Measurements from ENCODE around the gene BSG. TPM values are rescaled to one million over a fixed set of nuclear protein-coding genes. Genes with fewer than 3 reads are reported as not detected.
"Not testable (repeated sequence)": the region's sequence is repeated elsewhere in the genome, so short reads cannot be mapped to it uniquely, and the experiment has no call there.

BSG gene
- total RNA-seq, 1 donor from 2014 or later, result 366 TPM

DNA sequence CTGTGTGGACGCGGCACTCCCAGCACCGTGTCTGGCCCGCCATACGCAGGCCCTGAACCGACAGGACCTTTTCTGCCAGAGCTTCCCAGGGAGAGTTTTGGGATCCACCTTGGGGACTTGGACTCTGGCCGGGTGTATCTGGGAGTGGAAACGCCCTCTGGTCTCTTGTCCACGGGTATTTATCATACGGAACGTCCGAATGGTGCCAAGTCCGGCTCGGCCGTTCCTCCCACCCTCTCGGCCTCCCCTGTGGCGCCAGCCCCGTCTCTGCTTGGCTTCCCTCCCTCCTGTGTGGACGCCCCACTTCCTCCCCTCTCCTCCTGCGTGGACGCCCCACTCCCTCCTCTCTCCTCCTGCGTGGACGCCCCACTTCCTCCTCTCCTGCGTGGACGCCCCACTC lies 29.4 kb downstream of the BSG start:
- no peaks in the 10 kb centered on the region for H3K36me3 ChIP-seq
- intact Hi-C loops (cut with DNase I), result no loop called here
- TF ChIP-seq, protein P1, sequence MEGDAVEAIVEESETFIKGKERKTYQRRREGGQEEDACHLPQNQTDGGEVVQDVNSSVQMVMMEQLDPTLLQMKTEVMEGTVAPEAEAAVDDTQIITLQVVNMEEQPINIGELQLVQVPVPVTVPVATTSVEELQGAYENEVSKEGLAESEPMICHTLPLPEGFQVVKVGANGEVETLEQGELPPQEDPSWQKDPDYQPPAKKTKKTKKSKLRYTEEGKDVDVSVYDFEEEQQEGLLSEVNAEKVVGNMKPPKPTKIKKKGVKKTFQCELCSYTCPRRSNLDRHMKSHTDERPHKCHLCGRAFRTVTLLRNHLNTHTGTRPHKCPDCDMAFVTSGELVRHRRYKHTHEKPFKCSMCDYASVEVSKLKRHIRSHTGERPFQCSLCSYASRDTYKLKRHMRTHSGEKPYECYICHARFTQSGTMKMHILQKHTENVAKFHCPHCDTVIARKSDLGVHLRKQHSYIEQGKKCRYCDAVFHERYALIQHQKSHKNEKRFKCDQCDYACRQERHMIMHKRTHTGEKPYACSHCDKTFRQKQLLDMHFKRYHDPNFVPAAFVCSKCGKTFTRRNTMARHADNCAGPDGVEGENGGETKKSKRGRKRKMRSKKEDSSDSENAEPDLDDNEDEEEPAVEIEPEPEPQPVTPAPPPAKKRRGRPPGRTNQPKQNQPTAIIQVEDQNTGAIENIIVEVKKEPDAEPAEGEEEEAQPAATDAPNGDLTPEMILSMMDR (IDR thresholded peaks at IDR 0.05), result no peak
- peaks cover 4% of the 10 kb centered on the region for H3K27me3 ChIP-seq (ENCODE audit: low read depth)
- H3K9me3 ChIP-seq, result no peaks in the 10 kb centered on the region
- no peak overlapping the region for H3K4me3 ChIP-seq
- no peaks in the 10 kb centered on the region for H3K4me1 ChIP-seq
- DNase-seq (no peak), ATAC-seq (no peak)
- H3K27ac ChIP-seq, result no peak overlapping the region

DNA sequence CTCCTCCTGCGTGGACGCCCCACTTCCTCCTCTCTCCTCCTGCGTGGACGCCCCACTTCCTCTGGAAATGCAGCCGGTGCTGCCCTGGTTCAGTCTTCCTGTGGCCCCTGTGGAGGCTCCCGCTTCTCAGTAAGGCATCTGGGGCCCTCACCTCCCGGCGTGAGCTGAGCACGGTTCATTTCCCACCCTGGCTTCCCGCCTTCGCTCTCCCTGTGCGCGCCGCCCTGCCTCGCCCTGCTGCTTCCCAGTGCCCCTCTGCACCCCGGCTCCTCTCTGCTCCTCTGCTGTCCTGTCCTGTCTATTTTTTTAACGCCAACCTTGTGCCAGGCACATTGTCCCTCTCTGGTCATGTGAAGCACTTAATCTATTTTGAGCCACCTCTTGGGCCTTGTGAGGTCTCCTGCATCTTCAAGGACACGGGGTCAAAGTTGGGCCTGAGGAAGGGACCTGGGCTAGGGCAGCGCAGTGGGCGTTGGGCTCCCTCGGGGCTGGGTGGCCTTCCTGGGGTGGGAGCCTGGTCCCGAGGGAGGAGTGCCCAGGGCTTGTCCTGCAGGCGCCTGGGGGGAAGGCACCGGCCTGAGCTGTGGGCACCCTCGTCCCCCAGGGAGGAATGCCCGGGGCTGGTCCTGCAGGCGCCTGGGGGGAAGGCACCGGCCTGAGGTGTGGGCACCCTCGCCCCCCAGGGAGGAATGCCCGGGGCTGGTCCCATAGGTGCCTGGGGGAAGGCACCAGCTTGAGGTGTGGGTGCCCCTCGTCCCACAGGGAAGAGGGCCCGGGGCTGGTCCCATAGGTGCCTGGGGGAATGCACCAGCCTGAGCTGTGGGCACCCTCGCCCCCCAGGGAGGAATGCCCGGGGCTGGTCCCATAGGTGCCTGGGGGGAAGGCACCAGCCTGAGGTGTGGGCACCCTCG lies 30.2 kb downstream of the BSG start:
- no peak overlapping the region for H3K4me3 ChIP-seq
- H3K4me1 ChIP-seq, result no peaks in the 10 kb centered on the region
- DNase-seq (no peak), ATAC-seq (peak in 1 of 2 donors; percentile 25)
- H3K27ac ChIP-seq, result no peak overlapping the region
- TF ChIP-seq, protein P1 (IDR thresholded peaks at IDR 0.05), result no peak
- intact Hi-C loops (cut with DNase I), result no loop called here
- H3K27me3 ChIP-seq (ENCODE audit: low read depth), result no peaks in the 10 kb centered on the region
- no peaks in the 10 kb centered on the region for H3K36me3 ChIP-seq
- no peaks in the 10 kb centered on the region for H3K9me3 ChIP-seq

DNA sequence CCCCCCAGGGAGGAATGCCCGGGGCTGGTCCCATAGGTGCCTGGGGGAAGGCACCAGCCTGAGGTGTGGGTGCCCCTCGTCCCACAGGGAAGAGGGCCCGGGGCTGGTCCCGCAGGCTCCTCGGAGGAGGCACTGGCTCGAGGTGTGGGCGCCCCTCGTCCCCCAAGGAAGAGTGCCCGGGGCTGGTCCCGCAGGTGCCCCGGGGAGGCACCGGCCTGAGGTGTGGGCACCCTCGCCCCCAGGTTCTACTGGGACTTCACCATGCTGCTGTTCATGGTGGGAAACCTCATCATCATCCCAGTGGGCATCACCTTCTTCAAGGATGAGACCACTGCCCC lies 30.9 kb downstream of the BSG start:
- H3K4me1 ChIP-seq; H3K9me3 ChIP-seq; intact Hi-C loops (cut with DNase I); DNase-seq; H3K36me3 ChIP-seq; ATAC-seq; H3K27me3 ChIP-seq (ENCODE audit: low read depth); H3K4me3 ChIP-seq; H3K27ac ChIP-seq: not testable (repeated sequence)

DNA sequence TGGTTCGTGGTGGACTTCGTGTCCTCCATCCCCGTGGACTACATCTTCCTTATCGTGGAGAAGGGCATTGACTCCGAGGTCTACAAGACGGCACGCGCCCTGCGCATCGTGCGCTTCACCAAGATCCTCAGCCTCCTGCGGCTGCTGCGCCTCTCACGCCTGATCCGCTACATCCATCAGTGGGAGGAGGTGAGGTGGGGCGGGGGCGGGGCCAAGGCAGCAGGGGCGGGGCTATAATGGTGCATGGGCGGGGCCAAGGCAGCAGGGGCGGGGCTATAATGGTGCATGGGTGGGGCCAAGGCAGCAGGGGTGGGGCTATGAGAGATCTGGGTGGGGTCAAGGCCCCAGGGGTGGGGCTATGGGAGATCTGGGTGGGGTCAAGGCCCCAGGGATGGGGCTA lies 31.4 kb downstream of the BSG start:
- H3K27ac ChIP-seq; intact Hi-C loops (cut with DNase I); H3K4me1 ChIP-seq; H3K4me3 ChIP-seq; ATAC-seq; H3K36me3 ChIP-seq; DNase-seq; H3K9me3 ChIP-seq; H3K27me3 ChIP-seq (ENCODE audit: low read depth): not testable (repeated sequence)

DNA sequence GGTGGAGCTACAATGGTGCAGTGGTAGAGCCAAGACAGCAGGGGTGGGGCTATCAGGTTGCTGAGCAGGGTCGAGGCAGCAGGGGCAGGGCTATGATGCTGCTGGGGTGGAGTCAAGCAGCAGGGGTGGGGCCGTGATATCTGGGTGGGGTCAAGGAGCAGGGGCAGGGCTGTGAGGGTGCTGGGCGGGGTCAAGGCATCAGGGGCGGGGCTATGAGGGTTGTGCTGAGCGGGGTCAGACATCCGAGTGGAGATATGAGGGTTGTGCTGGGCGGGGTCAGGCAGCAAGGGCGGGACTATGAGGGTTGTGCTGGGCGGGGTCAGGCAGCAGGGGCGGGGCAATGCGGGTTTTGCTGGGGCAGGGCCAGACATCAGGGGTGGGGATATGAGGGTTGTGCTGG lies 32.0 kb downstream of the BSG start:
- ATAC-seq (peak in 1 of 2 donors; percentile 20), DNase-seq (no peak)
- TF ChIP-seq, protein P1 (IDR thresholded peaks at IDR 0.05), result no peak
- peaks cover 9% of the 10 kb centered on the region for H3K4me1 ChIP-seq
- no peaks in the 10 kb centered on the region for H3K9me3 ChIP-seq
- H3K27ac ChIP-seq, result no peak overlapping the region
- no peak overlapping the region for H3K4me3 ChIP-seq
- H3K27me3 ChIP-seq (ENCODE audit: low read depth), result no peaks in the 10 kb centered on the region
- no peaks in the 10 kb centered on the region for H3K36me3 ChIP-seq
- intact Hi-C loops (cut with DNase I), result no loop called here

DNA sequence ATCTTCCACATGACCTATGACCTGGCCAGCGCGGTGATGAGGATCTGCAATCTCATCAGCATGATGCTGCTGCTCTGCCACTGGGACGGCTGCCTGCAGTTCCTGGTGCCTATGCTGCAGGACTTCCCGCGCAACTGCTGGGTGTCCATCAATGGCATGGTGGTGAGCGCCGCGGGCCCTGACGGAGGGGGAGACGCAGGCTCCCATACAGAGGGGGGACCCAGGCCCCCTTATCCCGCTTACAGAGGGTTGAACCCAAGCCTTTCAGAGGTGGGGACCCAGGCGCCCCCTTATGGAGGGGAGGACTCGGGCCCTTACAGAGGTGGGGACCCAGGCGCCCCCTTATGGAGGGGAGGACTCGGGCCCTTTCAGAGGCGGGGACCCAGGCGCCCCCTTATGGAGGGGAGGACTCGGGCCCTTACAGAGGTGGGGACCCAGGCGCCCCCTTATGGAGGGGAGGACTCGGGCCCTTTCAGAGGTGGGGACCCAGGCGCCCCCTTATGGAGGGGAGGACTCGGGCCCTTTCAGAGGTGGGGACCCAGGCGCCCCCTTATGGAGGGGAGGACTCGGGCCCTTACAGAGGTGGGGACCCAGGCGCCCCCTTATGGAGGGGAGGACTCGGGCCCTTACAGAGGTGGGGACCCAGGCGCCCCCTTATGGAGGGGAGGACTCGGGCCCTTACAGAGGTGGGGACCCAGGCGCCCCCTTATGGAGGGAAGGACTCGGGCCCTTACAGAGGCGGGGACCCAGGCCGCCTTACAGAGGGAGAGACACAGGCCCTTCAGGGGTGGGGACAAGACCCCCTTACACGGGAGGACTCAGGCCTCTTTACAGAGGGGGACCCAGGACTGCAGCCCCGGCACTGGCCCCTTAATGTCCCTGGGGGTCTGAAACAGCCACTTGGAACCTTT lies 32.9 kb downstream of the BSG start:
- H3K36me3 ChIP-seq; H3K27ac ChIP-seq; DNase-seq; H3K9me3 ChIP-seq; H3K27me3 ChIP-seq (ENCODE audit: low read depth); H3K4me3 ChIP-seq; intact Hi-C loops (cut with DNase I); ATAC-seq: not testable (repeated sequence)
- peaks cover 18% of the 10 kb centered on the region for H3K4me1 ChIP-seq
